ENCODE measurements around the gene RS1. TPM values are rescaled to one million over a fixed set of nuclear protein-coding genes. Genes with fewer than 3 reads are reported as not detected.

Gene RS1
- total and polyA plus RNA-seq, 2 of the 4 experiments (the other 2 are of a cell fraction): not detected

GRCh38 chrX:18639280-18639679, 32.6 kb downstream of the RS1 start:
- Histone ChIP-seq H3K36me3 (ENCODE audit: control insufficient read depth, insufficient read depth, low read length) (no peaks in the 10 kb centered on the region), H4K8ac (ENCODE audit: low read depth in 2 of 2, low read length in 2 of 2) (no peak overlapping the region), H2AK9ac (replicated peaks; ENCODE audit: low read depth, low read length, poor library complexity) (no peak overlapping the region), H2BK15ac (ENCODE audit: low read depth, low read length) (no peak overlapping the region), H2BK5ac (ENCODE audit: low read depth, low read length, poor library complexity, severe bottlenecking) (no peak overlapping the region), H3K23ac (ENCODE audit: low read depth, low read length) (no peak overlapping the region), H2AFZ (replicated peaks; ENCODE audit: low read length, poor library complexity) (no peak overlapping the region), H3K14ac (replicated peaks; ENCODE audit: low read depth, low read length) (no peak overlapping the region), H4K20me1 (ENCODE audit: insufficient read depth, low read length) (no peaks in the 10 kb centered on the region), H2BK20ac (ENCODE audit: low read depth, low read length) (no peak overlapping the region), H3K9me3 (ENCODE audit: control insufficient read depth, insufficient read depth, low read length) (no peaks in the 10 kb centered on the region; the same call in 1 of the 2 replicates), H3K4me1 (ENCODE audit: control insufficient read depth, insufficient read depth, low read length) (no peaks in the 10 kb centered on the region), H3K56ac (ENCODE audit: extremely low read depth, insufficient read depth, low read length) (no peak overlapping the region), H3K4ac (ENCODE audit: low read depth, low read length) (no peak overlapping the region), H3K4me3 (ENCODE audit: insufficient read depth, low read depth, low read length) (no peak overlapping the region), H3K27me3 (ENCODE audit: control insufficient read depth, insufficient read depth, low read length) (no peaks in the 10 kb centered on the region), H3K27ac (ENCODE audit: insufficient read depth, low read length) (no peak overlapping the region), H3K4me2 (ENCODE audit: low read depth, low read length) (no peak overlapping the region), H3K79me1 (ENCODE audit: low read depth in 1 of 2, low read length in 2 of 2) (no peaks in the 10 kb centered on the region), H4K5ac (ENCODE audit: low read depth, low read length) (no peak overlapping the region), H3K9ac (ENCODE audit: low read depth, low read length) (no peak overlapping the region), H2AK5ac (ENCODE audit: low read depth, low read length) (no peak overlapping the region), H4K91ac (ENCODE audit: insufficient read depth, low read depth, low read length) (no peak overlapping the region), H3K9me1 (ENCODE audit: insufficient read depth, low read length) (no peaks in the 10 kb centered on the region), H3K18ac (ENCODE audit: low read depth, low read length) (no peak overlapping the region), H2BK120ac (ENCODE audit: low read depth, low read length) (no peak overlapping the region)
- in situ Hi-C loops (cut with MboI; ENCODE audit: low sequenced_read_pairs): no loop called here
- TF ChIP-seq, protein P1, sequence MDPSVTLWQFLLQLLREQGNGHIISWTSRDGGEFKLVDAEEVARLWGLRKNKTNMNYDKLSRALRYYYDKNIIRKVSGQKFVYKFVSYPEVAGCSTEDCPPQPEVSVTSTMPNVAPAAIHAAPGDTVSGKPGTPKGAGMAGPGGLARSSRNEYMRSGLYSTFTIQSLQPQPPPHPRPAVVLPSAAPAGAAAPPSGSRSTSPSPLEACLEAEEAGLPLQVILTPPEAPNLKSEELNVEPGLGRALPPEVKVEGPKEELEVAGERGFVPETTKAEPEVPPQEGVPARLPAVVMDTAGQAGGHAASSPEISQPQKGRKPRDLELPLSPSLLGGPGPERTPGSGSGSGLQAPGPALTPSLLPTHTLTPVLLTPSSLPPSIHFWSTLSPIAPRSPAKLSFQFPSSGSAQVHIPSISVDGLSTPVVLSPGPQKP (IDR thresholded peaks at IDR 0.05; ENCODE audit: borderline replicate concordance, low read depth, low read length): no peak
- TF ChIP-seq USF2 (IDR thresholded peaks at IDR 0.05; ENCODE audit: low read depth, low read length) (no peak), MAFK (IDR thresholded peaks at IDR 0.05; ENCODE audit: low read depth, low read length) (no peak), CHD1 (IDR thresholded peaks at IDR 0.05; ENCODE audit: low read depth, low read length) (no peak), FOS (IDR thresholded peaks at IDR 0.05; ENCODE audit: low read depth, low read length) (no peak), NFE2L2 (IDR thresholded peaks at IDR 0.05; ENCODE audit: low read depth, low read length) (no peak), SMC3 (IDR thresholded peaks at IDR 0.05; ENCODE audit: low read depth, low read length) (no peak), BHLHE40 (IDR thresholded peaks at IDR 0.05; ENCODE audit: low read depth, low read length) (no peak), MXI1 (IDR thresholded peaks at IDR 0.05; ENCODE audit: borderline replicate concordance, low read depth, low read length) (no peak), CTCF (conservative IDR thresholded peaks at IDR 0.05; ENCODE audit: low read depth, low read length) (no peak), CEBPB (IDR thresholded peaks at IDR 0.05; ENCODE audit: low read depth, low read length) (no peak), MAZ (IDR thresholded peaks at IDR 0.05; ENCODE audit: borderline replicate concordance, low read depth, low read length) (no peak)
- dilution Hi-C loops (cut with HindIII; ENCODE audit: low sequenced_read_pairs, unreplicated experiment): no loop called here
- ATAC-seq (ENCODE audit: low read depth) (no peak), DNase-seq (no peak)
- intact Hi-C loops (cut with micrococcal nuclease): no loop called here
- WGBS, 2 experiments (ENCODE audit: extremely low coverage in 2 of 2, insufficient read length in 1 of 2): no CpG with 5 or more reads among the region's 2 CpGs
- CTCF ChIA-PET: no interaction called here
- POLR2A ChIA-PET (ENCODE audit: unreplicated experiment): no interaction called here
- BruUV-seq (replicated peaks): no TSS peak

Measured in IMR-90 (cell line).